GM10248 (cell line): ENCODE measurements around the gene ATP6V1G3.

Experiments used
- CTCF ChIA-PET: fragments of 300-600 bp; sonication (Branson Sonifier 250); formaldehyde crosslinking; extraction: SDS; loops from one replicate; lab custom pipeline; 2021; ENCODE audit warnings: antibody characterized with exemption; lab: Yijun Ruan, JAX
- POLR2A ChIA-PET: fragments of 350-650 bp; sonication (Branson Sonifier 250); formaldehyde crosslinking; extraction: SDS; loops from one replicate; lab custom pipeline; 2020; ENCODE audit warnings: antibody characterized with exemption; lab: Yijun Ruan, JAX
- DNase-seq: peaks from one replicate; pipeline ENCODE4 v3.0.0; 2012; ENCODE audit errors: extremely low spot score
- TF ChIP-seq, protein P1 (sequence below): IDR thresholded peaks from 2 replicates; pipeline ENCODE4 v1.5.1; 2012; ENCODE audit warnings: mild to moderate bottlenecking, low read depth; ENCODE audit errors: extremely low read depth, missing control alignments, control extremely low read depth

The ATP6V1G3 gene

DNA sequence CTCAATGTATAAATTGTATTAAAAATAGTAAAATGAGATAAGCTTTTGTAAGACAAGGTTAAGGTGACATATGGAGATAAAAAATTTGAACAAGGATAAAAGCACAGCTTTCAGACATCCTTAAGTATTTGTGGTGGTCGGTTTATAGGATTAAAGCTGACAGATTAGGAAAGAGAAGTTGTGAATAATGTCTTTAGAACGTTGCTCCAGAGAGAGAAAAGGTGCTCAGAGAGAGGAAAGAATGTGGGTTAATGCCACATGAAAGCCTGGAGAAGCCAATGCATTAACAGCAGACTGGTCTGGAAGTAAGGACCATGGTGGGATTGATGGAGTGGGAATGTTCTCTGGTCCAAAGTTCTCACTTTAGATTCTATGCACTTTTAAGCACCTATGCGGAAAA is 44.8 kb downstream of the ATP6V1G3 start:
- no peak for DNase-seq
- POLR2A ChIA-PET: no interaction called here
- TF ChIP-seq, protein P1, sequence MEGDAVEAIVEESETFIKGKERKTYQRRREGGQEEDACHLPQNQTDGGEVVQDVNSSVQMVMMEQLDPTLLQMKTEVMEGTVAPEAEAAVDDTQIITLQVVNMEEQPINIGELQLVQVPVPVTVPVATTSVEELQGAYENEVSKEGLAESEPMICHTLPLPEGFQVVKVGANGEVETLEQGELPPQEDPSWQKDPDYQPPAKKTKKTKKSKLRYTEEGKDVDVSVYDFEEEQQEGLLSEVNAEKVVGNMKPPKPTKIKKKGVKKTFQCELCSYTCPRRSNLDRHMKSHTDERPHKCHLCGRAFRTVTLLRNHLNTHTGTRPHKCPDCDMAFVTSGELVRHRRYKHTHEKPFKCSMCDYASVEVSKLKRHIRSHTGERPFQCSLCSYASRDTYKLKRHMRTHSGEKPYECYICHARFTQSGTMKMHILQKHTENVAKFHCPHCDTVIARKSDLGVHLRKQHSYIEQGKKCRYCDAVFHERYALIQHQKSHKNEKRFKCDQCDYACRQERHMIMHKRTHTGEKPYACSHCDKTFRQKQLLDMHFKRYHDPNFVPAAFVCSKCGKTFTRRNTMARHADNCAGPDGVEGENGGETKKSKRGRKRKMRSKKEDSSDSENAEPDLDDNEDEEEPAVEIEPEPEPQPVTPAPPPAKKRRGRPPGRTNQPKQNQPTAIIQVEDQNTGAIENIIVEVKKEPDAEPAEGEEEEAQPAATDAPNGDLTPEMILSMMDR: no peak
- CTCF ChIA-PET: interaction anchor here (1.1 to 2.7 kb wide), 4 partner anchors 8 to 16 kb away, joined by 3 to 8 read pairs (median 6); no protein-coding TSS in a partner anchor

DNA sequence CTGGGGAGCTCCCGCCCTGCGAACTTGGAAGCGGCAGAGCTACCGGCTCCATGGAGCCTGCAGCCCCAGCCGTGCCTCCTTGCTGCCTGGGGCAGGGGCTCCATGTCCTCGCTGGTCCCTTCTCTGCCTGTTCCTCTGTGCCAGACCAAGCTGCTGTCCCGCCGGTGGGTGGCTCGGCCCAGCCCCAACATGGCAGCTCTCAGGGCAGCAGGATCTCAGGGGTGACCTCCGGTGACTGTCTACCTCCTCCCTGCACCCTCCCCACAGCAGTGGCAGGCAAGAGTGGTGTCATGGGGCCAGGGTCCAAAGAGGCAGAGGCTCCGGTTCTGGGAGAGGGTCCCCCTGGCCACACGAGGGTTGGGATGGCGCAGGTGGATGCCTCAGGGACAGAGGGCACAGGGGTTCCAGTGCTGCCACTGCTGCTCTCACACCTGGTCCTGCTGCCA is 45.8 kb downstream of the ATP6V1G3 start:
- no peak for DNase-seq
- ChIA-PET CTCF (interaction anchor here (2.7 kb wide), 1 partner anchor 13 kb away, joined by 8 read pairs; no protein-coding TSS in a partner anchor), POLR2A (no interaction called here)
- TF ChIP-seq, protein P1: no peak

DNA sequence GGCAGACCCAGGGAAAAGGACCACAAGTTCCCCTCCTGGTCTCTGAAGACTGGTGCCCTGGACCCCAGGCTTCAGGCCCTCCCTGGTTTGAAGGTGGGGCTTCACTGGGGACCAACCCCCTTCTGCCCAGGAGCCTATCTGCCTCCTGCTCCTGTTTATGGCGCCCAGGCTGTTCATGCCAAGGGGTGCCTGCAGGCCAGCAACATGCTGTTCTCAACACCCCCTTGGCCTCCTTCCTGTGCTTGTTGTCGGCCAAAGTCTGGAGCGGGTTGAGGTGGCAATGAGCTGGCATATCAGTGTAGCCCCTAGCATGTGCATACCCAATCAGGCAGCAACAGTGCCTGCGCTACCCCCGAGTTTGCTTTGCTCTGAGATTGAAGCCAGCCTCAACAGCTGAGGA is 46.3 kb downstream of the ATP6V1G3 start:
- ChIA-PET POLR2A (no interaction called here), CTCF (interaction anchor here (2.7 kb wide), 1 partner anchor 12 kb away, joined by 8 read pairs; no protein-coding TSS in a partner anchor)
- TF ChIP-seq, protein P1: no peak
- DNase-seq: no peak

DNA sequence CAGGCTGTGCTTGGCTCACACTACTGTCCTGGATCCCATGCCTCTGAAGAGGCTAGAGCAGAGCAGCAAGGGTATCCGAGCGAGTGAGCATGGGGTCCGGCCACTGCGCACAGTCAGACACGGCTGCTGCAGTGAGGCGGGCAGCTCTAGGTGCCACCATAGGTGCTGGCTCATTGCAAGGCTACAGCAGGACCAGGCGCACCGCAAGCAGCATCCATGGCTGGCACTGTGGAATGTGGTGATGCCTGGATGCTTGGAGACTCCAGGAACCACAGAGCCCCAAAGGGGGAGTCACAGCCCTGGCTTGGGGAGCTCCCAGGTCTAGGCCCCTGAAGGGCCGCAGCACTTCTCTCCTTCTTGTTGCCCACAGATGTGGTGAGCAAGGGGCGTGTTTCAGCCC is 47.2 kb downstream of the ATP6V1G3 start:
- ChIA-PET CTCF (interaction anchor here (2.7 kb wide), 1 partner anchor 12 kb away, joined by 8 read pairs; no protein-coding TSS in a partner anchor), POLR2A (no interaction called here)
- DNase-seq: no peak
- TF ChIP-seq, protein P1: no peak

DNA sequence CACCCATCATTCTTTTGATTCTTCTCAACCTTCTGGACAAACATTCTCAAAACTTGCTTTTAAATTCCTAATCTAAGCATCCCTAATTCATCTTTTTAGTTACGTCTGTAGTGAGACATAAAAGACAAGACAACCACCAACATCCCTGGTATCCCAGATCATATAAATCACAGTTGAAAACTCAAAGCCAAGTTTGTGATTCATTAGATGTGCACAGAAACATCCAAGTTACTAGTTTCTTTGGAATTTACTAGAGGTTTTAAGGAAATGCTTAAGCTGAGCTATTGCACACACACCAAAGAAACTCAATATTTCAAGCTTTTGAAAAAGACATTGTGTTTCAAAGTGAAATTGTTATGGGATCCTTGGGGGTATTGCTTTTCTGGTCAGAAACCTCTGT is 47.6 kb downstream of the ATP6V1G3 start:
- no peak for DNase-seq
- POLR2A ChIA-PET: no interaction called here
- CTCF ChIA-PET: no interaction called here
- TF ChIP-seq, protein P1: no peak

DNA sequence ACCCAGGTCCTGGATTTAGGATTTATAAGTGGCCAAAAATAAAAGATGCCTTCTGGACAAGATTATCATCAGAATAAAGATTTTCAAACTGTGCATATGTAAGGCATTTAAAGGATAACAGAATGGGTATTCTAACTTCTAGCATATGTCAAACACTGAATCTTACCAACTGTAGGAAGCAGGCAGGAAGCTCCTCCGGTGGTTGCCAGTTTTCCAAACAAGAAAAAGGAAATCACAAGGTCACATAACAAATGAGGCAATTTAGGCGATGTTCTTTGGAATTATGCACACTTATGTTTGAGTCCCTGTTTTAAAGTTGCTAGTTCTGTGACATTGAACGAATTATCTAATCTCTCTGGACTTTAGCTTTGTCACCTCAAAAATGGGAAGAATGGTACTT is 48.9 kb downstream of the ATP6V1G3 start:
- CTCF ChIA-PET: interaction anchor here (0.8 to 1.8 kb wide), 2 partner anchors 10 to 12 kb away, joined by 4 to 6 read pairs; no protein-coding TSS in a partner anchor
- TF ChIP-seq, protein P1: no peak
- POLR2A ChIA-PET: no interaction called here
- DNase-seq: no peak
